GM12878 (cell line): Measurements from ENCODE around the gene NOVA2. TPM values are rescaled to one million over a fixed set of nuclear protein-coding genes. Genes with fewer than 3 reads are reported as not detected.

Source experiments
- BMI1 ChIP-seq: fragments of 450-650 bp; IDR thresholded peaks from 2 replicates; pipeline ENCODE4 v1.6.1; 2016; ENCODE audit warnings: mild to moderate bottlenecking, moderate library complexity, borderline replicate concordance
- CREB1 ChIP-seq: IDR thresholded peaks from 2 replicates; pipeline ENCODE4 v1.6.1; 2012; ENCODE audit warnings: low read depth, mild to moderate bottlenecking, inconsistent platforms
- DPF2 ChIP-seq: fragments of 450-650 bp; IDR thresholded peaks from 2 replicates; pipeline ENCODE4 v1.6.1; 2017; ENCODE audit warnings: mild to moderate bottlenecking
- MAX ChIP-seq: IDR thresholded peaks from 2 replicates; pipeline ENCODE4 v1.6.1; 2012; ENCODE audit warnings: low read depth, low read length, improper control_type of control experiment
- MTA3 ChIP-seq: IDR thresholded peaks from 2 replicates; pipeline ENCODE4 v1.6.1; 2012; ENCODE audit warnings: low read length, inconsistent platforms, borderline replicate concordance
- NFYB ChIP-seq: IDR thresholded peaks from 2 replicates; pipeline ENCODE4 v1.6.1; 2011; ENCODE audit warnings: low read depth, mild to moderate bottlenecking, low read length, improper control_type of control experiment, moderate library complexity; ENCODE audit not compliant: insufficient read depth
- NKRF ChIP-seq: fragments of 450-650 bp; conservative IDR thresholded peaks from 2 replicates; pipeline ENCODE4 v1.6.1; 2017; ENCODE audit warnings: mild to moderate bottlenecking, moderate library complexity
- PBX3 ChIP-seq: IDR thresholded peaks from 2 replicates; pipeline ENCODE4 v1.6.1; 2011; ENCODE audit warnings: mild to moderate bottlenecking, low read depth, low read length, moderate library complexity; ENCODE audit not compliant: insufficient replicate concordance
- RB1 ChIP-seq: fragments of 450-650 bp; formaldehyde crosslinking; IDR thresholded peaks from 2 replicates; pipeline ENCODE4 v1.6.1; 2017; ENCODE audit warnings: mild to moderate bottlenecking, borderline replicate concordance
- SIN3A ChIP-seq: IDR thresholded peaks from 2 replicates; pipeline ENCODE4 v1.6.1; 2012; ENCODE audit warnings: low read depth, low read length, improper control_type of control experiment
- SP1 ChIP-seq: IDR thresholded peaks from one replicate; pipeline ENCODE4 v1.6.1; 2011; ENCODE audit warnings: low read depth, low read length
- USF1 ChIP-seq: IDR thresholded peaks from 2 replicates; pipeline ENCODE4 v1.6.1; 2011; ENCODE audit warnings: borderline replicate concordance, low read depth, mild to moderate bottlenecking, moderate library complexity, mixed read lengths, low read length; ENCODE audit not compliant: insufficient read depth; ENCODE audit errors: extremely low read length
- polyA plus RNA-seq, 11 experiments: library from polyadenylated mRNA; depleted of rRNA in 4 of 11; unstranded in 6 of 11; stranded (reverse) in 5 of 11; fragments of >200 nt; fragmentation: Nextera tagmentation in 4 of 11; fragmentation: Illumina TruSeq in 1 of 11; extraction: Ambion mirVana in 4 of 11; extraction: Trizol in 1 of 11; gene quantifications; 1 replicate in 1 of 11; 2 replicates in 10 of 11; pipeline versions ENCODE4 v1.2.1 to v1.2.3, GENCODE V29; 2011 to 2016; ENCODE audit warnings: inconsistent platforms in 2 of 11, missing spikeins in 2 of 11, low read depth in 1 of 11
- total RNA-seq, 4 experiments: library from RNA; depleted of rRNA in 3 of 4; stranded (reverse); fragments of >200 nt in 3 of 4; fragmentation: Illumina TruSeq in 1 of 4; extraction: Trizol in 1 of 4; gene quantifications; 2 replicates each; pipeline versions ENCODE4 v1.2.1 to v1.2.3, GENCODE V29; 2013 to 2021
- TF ChIP-seq, protein P1 (sequence below): fragments of 450-650 bp; formaldehyde crosslinking; IDR thresholded peaks from 2 replicates; pipeline ENCODE4 v1.4.0; 2020; ENCODE audit warnings: mild to moderate bottlenecking, moderate library complexity
- TF ChIP-seq, protein P2 (sequence below): IDR thresholded peaks from 2 replicates; pipeline ENCODE4 v1.6.1; 2011; ENCODE audit warnings: low read depth, low read length, improper control_type of control experiment, borderline replicate concordance
- TF ChIP-seq, protein P3 (sequence below): IDR thresholded peaks from 2 replicates; pipeline ENCODE4 v1.6.1; 2011; ENCODE audit warnings: borderline replicate concordance, low read depth, mild to moderate bottlenecking, moderate library complexity, low read length; ENCODE audit not compliant: insufficient read depth, poor library complexity, severe bottlenecking

The NOVA2 gene
- total and polyA plus RNA-seq, 10 of the 15 experiments (the other 5 are each of a cell fraction or from before 2014, with no cell fraction given), result under 0.01 to 0.44 (median 0.03) TPM; not detected in 4

- TF ChIP-seq RB1 (0 out of 2 replicates have a peak, but pooled peaks have one; percentile 75), NFYB (peak; percentile 72), DPF2 (peak; percentile 60), CREB1 (no peak), MAX (no peak), USF1 (no peak), PBX3 (no peak), SIN3A (peak; percentile 72; the same call in 1 of the 2 replicates), BMI1 (peak; percentile 94), MTA3 (no peak), SP1 (peak; percentile 61), NKRF (peak; percentile 46; the same call in 1 of the 2 replicates)
- TF ChIP-seq, protein P1, sequence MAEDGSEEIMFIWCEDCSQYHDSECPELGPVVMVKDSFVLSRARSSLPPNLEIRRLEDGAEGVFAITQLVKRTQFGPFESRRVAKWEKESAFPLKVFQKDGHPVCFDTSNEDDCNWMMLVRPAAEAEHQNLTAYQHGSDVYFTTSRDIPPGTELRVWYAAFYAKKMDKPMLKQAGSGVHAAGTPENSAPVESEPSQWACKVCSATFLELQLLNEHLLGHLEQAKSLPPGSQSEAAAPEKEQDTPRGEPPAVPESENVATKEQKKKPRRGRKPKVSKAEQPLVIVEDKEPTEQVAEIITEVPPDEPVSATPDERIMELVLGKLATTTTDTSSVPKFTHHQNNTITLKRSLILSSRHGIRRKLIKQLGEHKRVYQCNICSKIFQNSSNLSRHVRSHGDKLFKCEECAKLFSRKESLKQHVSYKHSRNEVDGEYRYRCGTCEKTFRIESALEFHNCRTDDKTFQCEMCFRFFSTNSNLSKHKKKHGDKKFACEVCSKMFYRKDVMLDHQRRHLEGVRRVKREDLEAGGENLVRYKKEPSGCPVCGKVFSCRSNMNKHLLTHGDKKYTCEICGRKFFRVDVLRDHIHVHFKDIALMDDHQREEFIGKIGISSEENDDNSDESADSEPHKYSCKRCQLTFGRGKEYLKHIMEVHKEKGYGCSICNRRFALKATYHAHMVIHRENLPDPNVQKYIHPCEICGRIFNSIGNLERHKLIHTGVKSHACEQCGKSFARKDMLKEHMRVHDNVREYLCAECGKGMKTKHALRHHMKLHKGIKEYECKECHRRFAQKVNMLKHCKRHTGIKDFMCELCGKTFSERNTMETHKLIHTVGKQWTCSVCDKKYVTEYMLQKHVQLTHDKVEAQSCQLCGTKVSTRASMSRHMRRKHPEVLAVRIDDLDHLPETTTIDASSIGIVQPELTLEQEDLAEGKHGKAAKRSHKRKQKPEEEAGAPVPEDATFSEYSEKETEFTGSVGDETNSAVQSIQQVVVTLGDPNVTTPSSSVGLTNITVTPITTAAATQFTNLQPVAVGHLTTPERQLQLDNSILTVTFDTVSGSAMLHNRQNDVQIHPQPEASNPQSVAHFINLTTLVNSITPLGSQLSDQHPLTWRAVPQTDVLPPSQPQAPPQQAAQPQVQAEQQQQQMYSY, result no peak
- TF ChIP-seq, protein P2, sequence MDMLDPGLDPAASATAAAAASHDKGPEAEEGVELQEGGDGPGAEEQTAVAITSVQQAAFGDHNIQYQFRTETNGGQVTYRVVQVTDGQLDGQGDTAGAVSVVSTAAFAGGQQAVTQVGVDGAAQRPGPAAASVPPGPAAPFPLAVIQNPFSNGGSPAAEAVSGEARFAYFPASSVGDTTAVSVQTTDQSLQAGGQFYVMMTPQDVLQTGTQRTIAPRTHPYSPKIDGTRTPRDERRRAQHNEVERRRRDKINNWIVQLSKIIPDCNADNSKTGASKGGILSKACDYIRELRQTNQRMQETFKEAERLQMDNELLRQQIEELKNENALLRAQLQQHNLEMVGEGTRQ, result no peak
- TF ChIP-seq, protein P3, sequence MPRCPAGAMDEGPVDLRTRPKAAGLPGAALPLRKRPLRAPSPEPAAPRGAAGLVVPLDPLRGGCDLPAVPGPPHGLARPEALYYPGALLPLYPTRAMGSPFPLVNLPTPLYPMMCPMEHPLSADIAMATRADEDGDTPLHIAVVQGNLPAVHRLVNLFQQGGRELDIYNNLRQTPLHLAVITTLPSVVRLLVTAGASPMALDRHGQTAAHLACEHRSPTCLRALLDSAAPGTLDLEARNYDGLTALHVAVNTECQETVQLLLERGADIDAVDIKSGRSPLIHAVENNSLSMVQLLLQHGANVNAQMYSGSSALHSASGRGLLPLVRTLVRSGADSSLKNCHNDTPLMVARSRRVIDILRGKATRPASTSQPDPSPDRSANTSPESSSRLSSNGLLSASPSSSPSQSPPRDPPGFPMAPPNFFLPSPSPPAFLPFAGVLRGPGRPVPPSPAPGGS, result no peak
Observed at GRCh38 chr19:45902651-45903625, 70.7 kb downstream of the NOVA2 start (continued).
